Fibroblast of villous mesenchyme (primary cell): ENCODE measurements around the gene ZNF691. TPM values are rescaled to one million over a fixed set of nuclear protein-coding genes. Genes with fewer than 3 reads are reported as not detected.
"Not testable (repeated sequence)": the region's sequence is repeated elsewhere in the genome, so short reads cannot be mapped to it uniquely, and the experiment has no call there.

ENCODE experiments used
- DNase-seq: peaks from one replicate; pipeline ENCODE4 v3.0.0-alpha.2; 2010; ENCODE audit warnings: low read depth
- H3K4me3 ChIP-seq: 2 replicates; pipeline ENCODE4 v1.5.1; 2011; ENCODE audit warnings: low read depth, mild to moderate bottlenecking, low read length
- total RNA-seq: library from RNA; depleted of rRNA; stranded (reverse); fragments of >200 nt; gene quantifications from 2 replicates; pipeline ENCODE4 v1.2.3, GENCODE V29; 2012
- TF ChIP-seq, protein P1 (sequence below): IDR thresholded peaks from 2 replicates; pipeline ENCODE4 v1.5.1; 2012; ENCODE audit warnings: low read depth, mild to moderate bottlenecking, low read length; ENCODE audit not compliant: insufficient read depth

The ZNF691 gene
- total RNA-seq, 1 donor: 11.2 TPM

DNA sequence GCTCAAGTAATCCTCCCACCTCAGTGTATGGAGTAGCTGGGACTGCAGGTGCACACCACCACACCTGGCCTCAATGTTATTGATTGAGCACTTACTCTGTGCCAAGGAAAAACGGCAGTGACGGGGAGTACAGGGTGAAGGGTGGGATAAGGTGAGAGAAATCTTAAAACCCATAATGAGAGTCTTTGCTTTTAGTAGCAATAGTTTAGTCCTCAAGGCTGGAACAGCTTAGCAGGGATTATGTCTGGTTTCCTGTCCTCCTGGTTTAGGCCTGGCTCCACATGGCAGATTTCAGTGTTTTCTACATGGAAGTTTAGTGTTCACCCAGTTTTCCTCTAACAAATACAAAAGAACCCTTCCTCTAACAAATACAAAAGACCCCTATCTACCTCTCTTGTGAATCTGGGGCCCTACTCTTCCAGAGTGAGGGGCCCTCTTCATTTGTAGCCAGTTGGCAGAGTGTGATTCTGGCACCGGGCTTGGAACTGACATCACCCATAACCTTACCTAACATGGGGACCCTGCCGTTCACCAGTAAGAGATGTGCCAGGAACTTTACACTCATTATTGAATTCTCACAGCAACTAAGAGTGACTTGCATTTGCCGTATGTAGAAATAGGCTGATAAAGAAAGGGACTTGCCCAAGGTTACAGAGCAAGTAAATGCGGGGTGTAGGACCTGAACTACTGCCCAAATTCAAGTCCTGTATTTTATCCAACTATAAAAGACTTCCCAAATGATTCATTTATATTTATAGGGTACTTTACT, 6.9 kb downstream of the ZNF691 start:
- no peak for DNase-seq
- TF ChIP-seq, protein P1, sequence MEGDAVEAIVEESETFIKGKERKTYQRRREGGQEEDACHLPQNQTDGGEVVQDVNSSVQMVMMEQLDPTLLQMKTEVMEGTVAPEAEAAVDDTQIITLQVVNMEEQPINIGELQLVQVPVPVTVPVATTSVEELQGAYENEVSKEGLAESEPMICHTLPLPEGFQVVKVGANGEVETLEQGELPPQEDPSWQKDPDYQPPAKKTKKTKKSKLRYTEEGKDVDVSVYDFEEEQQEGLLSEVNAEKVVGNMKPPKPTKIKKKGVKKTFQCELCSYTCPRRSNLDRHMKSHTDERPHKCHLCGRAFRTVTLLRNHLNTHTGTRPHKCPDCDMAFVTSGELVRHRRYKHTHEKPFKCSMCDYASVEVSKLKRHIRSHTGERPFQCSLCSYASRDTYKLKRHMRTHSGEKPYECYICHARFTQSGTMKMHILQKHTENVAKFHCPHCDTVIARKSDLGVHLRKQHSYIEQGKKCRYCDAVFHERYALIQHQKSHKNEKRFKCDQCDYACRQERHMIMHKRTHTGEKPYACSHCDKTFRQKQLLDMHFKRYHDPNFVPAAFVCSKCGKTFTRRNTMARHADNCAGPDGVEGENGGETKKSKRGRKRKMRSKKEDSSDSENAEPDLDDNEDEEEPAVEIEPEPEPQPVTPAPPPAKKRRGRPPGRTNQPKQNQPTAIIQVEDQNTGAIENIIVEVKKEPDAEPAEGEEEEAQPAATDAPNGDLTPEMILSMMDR: no peak
- no peak overlapping the region for H3K4me3 ChIP-seq

DNA sequence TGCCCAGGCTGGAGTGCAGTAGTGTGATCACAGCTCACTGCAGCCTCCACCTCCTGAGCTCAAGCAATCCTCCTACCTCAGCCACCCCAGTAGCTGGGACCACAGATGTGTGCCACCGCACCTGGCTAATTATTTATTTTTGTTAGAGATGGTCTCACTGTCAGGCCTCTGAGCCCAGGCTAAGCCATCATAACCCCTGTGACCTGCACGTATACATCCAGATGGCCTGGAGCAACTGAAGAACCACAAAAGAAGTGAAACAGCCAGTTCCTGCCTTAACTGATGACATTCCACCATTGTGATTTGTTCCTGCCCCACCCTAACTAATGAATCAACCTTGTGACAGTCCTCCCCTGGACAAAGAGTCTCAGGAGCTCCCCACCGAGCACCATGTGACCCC, 10.1 kb downstream of the ZNF691 start:
- not testable (repeated sequence) for DNase-seq, H3K4me3 ChIP-seq

DNA sequence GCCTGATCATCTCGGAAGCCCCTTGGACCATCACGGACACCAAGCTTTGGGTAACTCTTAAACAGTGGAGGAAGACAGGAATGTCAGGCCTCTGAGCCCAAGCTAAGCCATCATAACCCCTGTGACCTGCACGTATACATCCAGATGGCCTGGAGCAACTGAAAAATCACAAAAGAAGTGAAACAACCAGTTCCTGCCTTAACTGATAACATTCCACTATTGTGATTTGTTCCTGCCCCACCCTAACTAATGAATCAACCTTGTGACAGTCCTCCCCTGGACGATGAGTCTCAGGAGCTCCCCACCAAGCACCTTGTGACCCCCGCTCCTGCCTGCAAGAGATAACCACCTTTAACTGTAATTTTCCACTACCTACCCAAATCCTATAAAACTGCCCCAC, 13.0 kb downstream of the ZNF691 start:
- H3K4me3 ChIP-seq, DNase-seq: not testable (repeated sequence)

DNA sequence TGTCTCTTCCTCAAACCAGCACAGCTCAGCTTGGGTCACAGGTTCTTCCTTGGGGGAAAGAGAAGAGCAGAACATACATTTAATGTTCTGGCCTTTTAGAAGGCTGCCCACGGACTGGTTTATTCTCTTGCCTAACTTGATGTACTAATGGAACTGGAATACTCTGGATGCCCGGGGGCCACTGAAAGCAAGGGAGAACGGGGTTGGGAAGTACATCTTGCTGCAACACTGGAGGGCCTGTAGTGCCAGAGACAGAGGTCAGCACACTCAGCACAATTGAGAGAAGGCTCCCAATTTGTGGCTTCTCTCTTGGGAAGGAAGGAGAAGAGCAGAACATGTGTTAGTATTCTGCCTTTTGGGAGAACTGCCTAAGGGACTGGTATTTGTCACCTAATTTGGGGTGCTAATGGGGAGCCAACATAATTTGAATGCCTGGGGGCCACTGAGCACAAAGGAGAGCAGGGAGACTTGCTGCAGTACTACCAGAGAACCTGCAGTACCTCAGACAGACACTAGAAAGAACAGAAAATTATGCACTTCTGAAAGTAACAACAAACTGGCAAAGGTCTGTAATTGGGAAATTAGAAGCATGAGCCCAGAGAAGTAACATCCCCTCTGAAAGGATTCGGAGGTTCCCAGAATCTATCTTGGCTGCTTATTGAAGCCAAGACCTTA, 14.1 kb downstream of the ZNF691 start:
- TF ChIP-seq, protein P1: no peak
- no peak overlapping the region for H3K4me3 ChIP-seq
- no peak for DNase-seq

DNA sequence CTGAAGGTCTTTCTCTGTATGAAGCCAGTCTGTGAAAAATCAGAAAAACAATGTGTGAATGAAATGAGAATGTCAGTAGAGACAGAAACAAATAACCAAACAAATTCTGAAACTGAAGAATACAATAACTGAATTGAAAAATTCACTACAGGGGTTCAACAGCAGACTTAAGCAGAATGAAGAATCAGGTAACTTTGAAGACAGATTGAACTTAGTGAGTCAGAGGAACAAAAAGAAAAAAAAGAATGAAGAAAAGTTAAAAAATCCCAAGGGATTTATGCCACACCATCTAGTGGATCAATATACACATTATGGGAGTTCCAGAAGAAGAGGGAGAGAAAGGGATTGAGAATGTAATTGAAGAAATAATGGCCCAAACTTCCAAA, 14.6 kb downstream of the ZNF691 start:
- DNase-seq: no peak
- no peak overlapping the region for H3K4me3 ChIP-seq
- TF ChIP-seq, protein P1: no peak

DNA sequence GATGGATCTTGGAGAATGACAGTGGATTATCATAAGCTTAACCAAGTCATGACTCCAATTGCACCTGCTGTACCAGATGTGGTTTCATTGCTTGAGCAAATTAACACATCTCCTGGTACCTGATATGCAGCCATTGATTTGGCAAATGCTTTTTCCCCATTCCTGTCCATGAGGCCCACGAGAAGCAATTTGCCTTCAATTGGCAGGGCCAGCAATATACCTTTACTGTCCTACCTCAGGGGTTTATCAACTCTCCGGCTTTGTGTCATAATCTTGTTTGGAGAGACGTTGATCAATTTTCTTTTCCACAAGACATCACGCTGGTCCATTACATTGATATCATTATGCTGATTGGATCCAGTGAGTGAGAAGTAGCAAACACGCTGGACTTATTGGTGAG, 20.1 kb downstream of the ZNF691 start:
- H3K4me3 ChIP-seq: no peak overlapping the region
- TF ChIP-seq, protein P1: no peak
- no peak for DNase-seq

DNA sequence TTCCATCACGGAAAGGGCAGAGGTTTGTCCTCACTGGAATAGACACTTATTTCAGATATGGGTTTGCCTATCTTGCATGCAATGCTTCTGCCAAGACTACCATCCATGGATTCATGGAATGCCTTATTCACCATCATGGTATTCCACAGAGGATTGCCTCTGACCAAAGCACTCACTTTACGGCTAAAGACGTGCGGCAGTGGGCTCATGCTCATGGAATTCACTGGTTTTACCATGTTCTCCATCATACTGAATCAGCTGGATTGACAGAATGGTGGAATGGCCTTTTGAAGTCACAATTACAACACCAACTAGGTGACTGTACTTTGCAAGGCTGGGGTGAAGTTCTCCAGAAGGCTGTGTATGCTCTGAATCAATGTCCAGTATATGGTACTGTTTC, 22.1 kb downstream of the ZNF691 start:
- DNase-seq, H3K4me3 ChIP-seq: not testable (repeated sequence)

DNA sequence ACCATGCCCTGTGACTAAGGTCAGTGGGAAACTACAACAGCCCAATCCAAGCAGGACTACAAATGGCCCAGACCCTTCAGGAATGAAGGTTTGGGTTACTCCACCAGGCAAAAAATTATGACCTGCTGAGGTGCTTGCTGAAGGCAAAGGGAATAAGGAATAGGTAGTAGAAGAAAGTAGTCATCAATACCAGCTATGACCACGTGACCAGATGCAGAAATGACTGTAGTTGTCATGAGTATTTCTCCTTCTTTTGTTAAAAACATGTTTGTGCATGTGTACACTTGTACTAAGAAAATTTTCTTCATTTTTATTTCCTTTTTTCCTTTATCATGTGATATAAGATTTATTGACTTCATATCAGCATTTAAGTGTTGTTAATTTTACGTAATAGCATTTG, 22.8 kb downstream of the ZNF691 start:
- DNase-seq, H3K4me3 ChIP-seq: not testable (repeated sequence)

DNA sequence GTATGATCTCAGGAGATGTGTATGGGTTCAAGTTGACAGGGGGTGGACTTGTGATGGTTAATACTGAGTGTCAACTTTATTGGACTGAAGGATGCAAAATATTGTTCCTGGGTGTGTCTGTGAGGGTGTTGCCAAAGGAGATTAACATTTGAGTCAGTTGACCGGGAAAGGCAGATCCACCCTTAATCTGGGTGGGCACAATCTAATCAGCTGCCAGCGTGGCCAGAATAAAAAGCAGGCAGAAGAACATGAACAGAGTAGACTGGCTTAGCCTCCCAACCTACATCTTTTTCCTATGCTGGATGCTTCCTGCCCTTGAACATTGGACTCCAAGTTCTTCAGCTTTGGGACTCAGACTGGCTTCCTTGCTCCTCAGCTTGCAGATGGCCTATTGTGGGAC, 23.3 kb downstream of the ZNF691 start:
- H3K4me3 ChIP-seq, DNase-seq: not testable (repeated sequence)

DNA sequence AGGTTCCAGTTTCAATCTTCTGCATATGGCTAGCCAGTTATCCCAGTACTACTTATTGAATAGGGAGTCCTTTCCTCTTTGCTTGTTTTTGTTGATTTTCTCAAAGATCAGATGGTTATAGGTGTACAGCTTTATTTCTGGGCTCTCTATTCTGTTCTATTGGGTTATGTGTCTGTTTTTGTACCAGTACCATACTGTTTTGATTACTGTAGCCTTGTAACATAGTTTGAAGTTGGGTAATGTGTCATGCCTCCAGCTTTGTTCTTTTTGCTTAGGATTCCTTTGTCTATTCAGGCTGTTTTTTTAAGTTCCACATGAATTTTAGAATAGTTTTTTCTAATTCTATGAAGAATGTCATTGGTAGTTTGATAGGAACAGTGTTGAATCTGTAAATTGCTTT, 26.7 kb downstream of the ZNF691 start:
- not testable (repeated sequence) for DNase-seq, H3K4me3 ChIP-seq
